ENCODE measurements around the gene PRRX2. TPM values are rescaled to one million over a fixed set of nuclear protein-coding genes. Genes with fewer than 3 reads are reported as not detected.
"Not testable (repeated sequence)": the region's sequence is repeated elsewhere in the genome, so short reads cannot be mapped to it uniquely, and the experiment has no call there.

The PRRX2 gene
- total RNA-seq, 1 experiment from 2014 or later: 0.29 TPM

- in situ Hi-C loops (cut with HindIII; ENCODE audit: low pct_unique_long_range_greater_than_20kb, low sequenced_read_pairs): no loop called here
- no peak for DNase-seq (ENCODE audit: low read depth, low spot score)
Measured at GRCh38 chr9:129755151-129755550, 89.7 kb downstream of the PRRX2 start.

- in situ Hi-C loops (cut with HindIII; ENCODE audit: low pct_unique_long_range_greater_than_20kb, low sequenced_read_pairs): no loop called here
- DNase-seq (ENCODE audit: low read depth, low spot score): no peak
Measured at GRCh38 chr9:129756191-129756590, 90.7 kb downstream of the PRRX2 start.

- in situ Hi-C loops (cut with HindIII; ENCODE audit: low pct_unique_long_range_greater_than_20kb, low sequenced_read_pairs): no loop called here
- DNase-seq (ENCODE audit: low read depth, low spot score): peak; percentile 53
Measured at GRCh38 chr9:129757045-129757444, 91.6 kb downstream of the PRRX2 start.

- in situ Hi-C loops (cut with HindIII; ENCODE audit: low pct_unique_long_range_greater_than_20kb, low sequenced_read_pairs): no loop called here
- no peak for DNase-seq (ENCODE audit: low read depth, low spot score)
Measured at GRCh38 chr9:129759319-129759718, 93.9 kb downstream of the PRRX2 start.

- in situ Hi-C loops (cut with HindIII; ENCODE audit: low pct_unique_long_range_greater_than_20kb, low sequenced_read_pairs): no loop called here
- no peak for DNase-seq (ENCODE audit: low read depth, low spot score)
Measured at GRCh38 chr9:129759804-129760502, 94.5 kb downstream of the PRRX2 start.

- DNase-seq (ENCODE audit: low read depth, low spot score); in situ Hi-C loops (cut with HindIII; ENCODE audit: low pct_unique_long_range_greater_than_20kb, low sequenced_read_pairs): not testable (repeated sequence)
Measured at GRCh38 chr9:129760784-129761183, 95.3 kb downstream of the PRRX2 start.

- DNase-seq (ENCODE audit: low read depth, low spot score): no peak
- in situ Hi-C loops (cut with HindIII; ENCODE audit: low pct_unique_long_range_greater_than_20kb, low sequenced_read_pairs): no loop called here
Measured at GRCh38 chr9:129761293-129761900, 96.0 kb downstream of the PRRX2 start.

- no peak for DNase-seq (ENCODE audit: low read depth, low spot score)
- in situ Hi-C loops (cut with HindIII; ENCODE audit: low pct_unique_long_range_greater_than_20kb, low sequenced_read_pairs): no loop called here
Measured at GRCh38 chr9:129761901-129762369, 96.5 kb downstream of the PRRX2 start.

GRCh38 chr9:129762370-129762984 is 97.0 kb downstream of the PRRX2 start:
- DNase-seq (ENCODE audit: low read depth, low spot score); in situ Hi-C loops (cut with HindIII; ENCODE audit: low pct_unique_long_range_greater_than_20kb, low sequenced_read_pairs): not testable (repeated sequence)

- in situ Hi-C loops (cut with HindIII; ENCODE audit: low pct_unique_long_range_greater_than_20kb, low sequenced_read_pairs): no loop called here
- peak; percentile 39 for DNase-seq (ENCODE audit: low read depth, low spot score)
Measured at GRCh38 chr9:129762985-129763926, 97.8 kb downstream of the PRRX2 start.

- in situ Hi-C loops (cut with HindIII; ENCODE audit: low pct_unique_long_range_greater_than_20kb, low sequenced_read_pairs): no loop called here
- DNase-seq (ENCODE audit: low read depth, low spot score): no peak
Measured at GRCh38 chr9:129765764-129766317, 100.4 kb downstream of the PRRX2 start.

GRCh38 chr9:129768486-129768885 is 103.0 kb downstream of the PRRX2 start:
- DNase-seq (ENCODE audit: low read depth, low spot score): no peak
- in situ Hi-C loops (cut with HindIII; ENCODE audit: low pct_unique_long_range_greater_than_20kb, low sequenced_read_pairs): no loop called here

- DNase-seq (ENCODE audit: low read depth, low spot score): no peak
- in situ Hi-C loops (cut with HindIII; ENCODE audit: low pct_unique_long_range_greater_than_20kb, low sequenced_read_pairs): no loop called here
Measured at GRCh38 chr9:129769669-129770068, 104.2 kb downstream of the PRRX2 start.

GRCh38 chr9:129770741-129771140 is 105.3 kb downstream of the PRRX2 start:
- no peak for DNase-seq (ENCODE audit: low read depth, low spot score)

More at GRCh38 chr9:129770741-129771140, 105.3 kb downstream of the PRRX2 start:
- in situ Hi-C loops (cut with HindIII; ENCODE audit: low pct_unique_long_range_greater_than_20kb, low sequenced_read_pairs): no loop called here

Measured in SK-MEL-5 (cell line).